K562 (cell line): ENCODE results near the gene DNASE2B. TPM values are rescaled to one million over a fixed set of nuclear protein-coding genes. Genes with fewer than 3 reads are reported as not detected.

Source experiments
- ATAC-seq: fragments of 200-7000 bp; cut with Tn5 transposase; 3 replicates; pipeline ENCODE4 v1.9.1; 2020; ENCODE audit warnings: moderate library complexity
- BruUV-seq: library from RNA; stranded (reverse); fragments of 400-500 nt; replicated peaks from 2 replicates; lab custom pipeline; 2021; lab: Mats Ljungman, UMichigan
- CTCF ChIA-PET: fragments of 300-600 bp; formaldehyde crosslinking; extraction: SDS; loops from one replicate; lab custom pipeline; 2021; ENCODE audit warnings: low intra/inter-chr PET ratio; lab: Yijun Ruan, JAX
- POLR2A ChIA-PET: fragments of 300-600, 350-650 bp; sonication (Branson Sonifier 250); formaldehyde crosslinking; extraction: SDS; loops from one replicate; lab custom pipeline; 2021; ENCODE audit warnings: antibody characterized with exemption, inconsistent platforms; lab: Yijun Ruan, JAX
- DNase-seq, 4 experiments: peaks; one replicate each; pipeline versions ENCODE4 v3.0.0 to v3.0.0-alpha.2; 2011 to 2018; ENCODE audit warnings: low spot score in 3 of 4, mixed read lengths in 3 of 4; ENCODE audit errors: extremely low read depth in 1 of 4
- FAIRE-seq: peaks from 2 replicates; lab custom pipeline; 2011; peaks lifted over from hg19 to GRCh38; lab: Jason Lieb, UNC
- H2AFZ ChIP-seq: 2 replicates; pipeline ENCODE4 v1.6.0; 2011; ENCODE audit warnings: low read depth, low read length, control low read depth, inconsistent platforms
- H3K27ac ChIP-seq: fragments of 200-600 bp; 3 replicates; pipeline ENCODE4 v1.8.0; 2011; ENCODE audit warnings: low read depth, mild to moderate bottlenecking, control low read depth, inconsistent platforms, low read length, moderate library complexity, mixed read lengths; ENCODE audit errors: extremely low read depth
- H3K27me3 ChIP-seq, 2 experiments: fragments of 300-600 bp in 1 of 2; 2 replicates in 1 of 2; 3 replicates in 1 of 2; pipeline versions ENCODE4 v1.6.0 to v1.8.0; 2011; ENCODE audit warnings: inconsistent platforms in 2 of 2, low read length in 2 of 2, mild to moderate bottlenecking in 1 of 2, mixed read lengths in 1 of 2, moderate library complexity in 1 of 2; ENCODE audit not compliant: control insufficient read depth in 2 of 2, insufficient read depth in 2 of 2
- H3K36me3 ChIP-seq: fragments of 300-600 bp; 3 replicates; pipeline ENCODE4 v1.8.0; 2011; ENCODE audit warnings: mild to moderate bottlenecking, low read length, inconsistent platforms; ENCODE audit not compliant: control insufficient read depth, insufficient read depth
- H3K4me1 ChIP-seq, 2 experiments: fragments of 200-600 bp in 1 of 2; replicated peaks in 1 of 2; 2 replicates in 1 of 2; 3 replicates in 1 of 2; pipeline versions ENCODE4 v1.5.1 to v1.8.0; 2011; ENCODE audit warnings: inconsistent platforms in 2 of 2, low read length in 2 of 2, mild to moderate bottlenecking in 1 of 2, mixed read lengths in 1 of 2, moderate library complexity in 1 of 2; ENCODE audit not compliant: control insufficient read depth in 2 of 2, insufficient read depth in 2 of 2
- H3K4me2 ChIP-seq: 2 replicates; pipeline ENCODE4 v1.6.1; 2011; ENCODE audit warnings: low read length, control low read depth, inconsistent platforms, mixed read lengths; ENCODE audit not compliant: insufficient read depth
- H3K4me3 ChIP-seq: fragments of 200-600 bp; sonication (generic), shearing (Covaris generic); 2 replicates; pipeline ENCODE4 v1.5.1; 2016; ENCODE audit warnings: control low read depth, inconsistent platforms
- H3K79me2 ChIP-seq: fragments of 200-600 bp; 3 replicates; pipeline ENCODE4 v1.8.0; 2011; ENCODE audit warnings: low read length, inconsistent platforms; ENCODE audit not compliant: control insufficient read depth, insufficient read depth
- H3K9ac ChIP-seq, 2 experiments: 2 replicates each; pipeline versions ENCODE4 v1.6.0 to v1.6.1; 2011; ENCODE audit warnings: low read depth in 2 of 2, low read length in 2 of 2, control low read depth in 1 of 2, inconsistent platforms in 1 of 2, mild to moderate bottlenecking in 1 of 2, mixed read lengths in 1 of 2; ENCODE audit not compliant: insufficient read depth in 1 of 2
- H3K9me1 ChIP-seq: one replicate; pipeline ENCODE4 v1.6.0; 2011; ENCODE audit warnings: inconsistent platforms, mild to moderate bottlenecking, low read length, moderate library complexity; ENCODE audit not compliant: control insufficient read depth, insufficient read depth
- H3K9me3 ChIP-seq: replicated peaks from 2 replicates; pipeline ENCODE4 v1.5.1; 2011; ENCODE audit warnings: low read depth, low read length, inconsistent platforms; ENCODE audit not compliant: control insufficient read depth, insufficient read depth
- H4K20me1 ChIP-seq: replicated peaks from 2 replicates; pipeline ENCODE4 v1.6.1; 2011; ENCODE audit warnings: low read length, inconsistent platforms, mixed read lengths; ENCODE audit not compliant: control insufficient read depth, insufficient read depth
- CBFA2T2 ChIP-seq: fragments of 450-650 bp; conservative IDR thresholded peaks from 2 replicates; pipeline ENCODE4 v1.6.1; 2017; ENCODE audit warnings: mild to moderate bottlenecking
- HDAC1 ChIP-seq, 2 experiments: fragments of 450-650 bp; IDR thresholded peaks; 2 replicates each; pipeline ENCODE4 v1.6.1; 2016 to 2017; ENCODE audit warnings: inconsistent platforms in 1 of 2, mild to moderate bottlenecking in 1 of 2, moderate library complexity in 1 of 2
- KAT8 ChIP-seq: fragments of 450-650 bp; IDR thresholded peaks from 2 replicates; pipeline ENCODE4 v1.6.1; 2016; ENCODE audit warnings: low read depth, mild to moderate bottlenecking
- MECOM ChIP-seq: fragments of 250-450 bp; sonication (Bioruptor Pico); IDR thresholded peaks from 2 replicates; pipeline ENCODE4 v1.8.0; 2022; ENCODE audit warnings: inconsistent platforms
- MTA1 ChIP-seq: fragments of 450-650 bp; IDR thresholded peaks from 2 replicates; pipeline ENCODE4 v1.6.1; 2017; ENCODE audit warnings: borderline replicate concordance
- RBM22 ChIP-seq: fragments of 200-400 bp; formaldehyde crosslinking; IDR thresholded peaks from 2 replicates; pipeline ENCODE4 v1.6.1; 2018; ENCODE audit warnings: low read length, low read depth; ENCODE audit not compliant: poor library complexity, severe bottlenecking
- SMARCE1 ChIP-seq: fragments of 450-650 bp; IDR thresholded peaks from 2 replicates; pipeline ENCODE4 v1.7.1; 2016; ENCODE audit warnings: mild to moderate bottlenecking
- TCF3 ChIP-seq: sonication (generic); formaldehyde crosslinking; IDR thresholded peaks from 2 replicates; pipeline ENCODE4 v1.4.0; 2020; ENCODE audit warnings: mild to moderate bottlenecking, missing genetic modification reagents
- ZNF212 ChIP-seq: fragments of 450-650 bp; formaldehyde crosslinking; IDR thresholded peaks from 2 replicates; pipeline ENCODE4 v1.4.0; 2020; ENCODE audit warnings: mild to moderate bottlenecking
- ZNF507 ChIP-seq: conservative IDR thresholded peaks from 2 replicates; pipeline ENCODE4 v1.6.1; 2017; ENCODE audit warnings: missing genetic modification characterization, missing compliant biosample characterization
- ZNF586 ChIP-seq: fragments of 450-650 bp; formaldehyde crosslinking; conservative IDR thresholded peaks from 2 replicates; pipeline ENCODE4 v1.4.0; 2020; ENCODE audit warnings: mild to moderate bottlenecking, moderate library complexity
- ZNF668 ChIP-seq: fragments of 250-450 bp; sonication (Bioruptor Pico); IDR thresholded peaks from 2 replicates; pipeline ENCODE4 v1.8.0; 2022; ENCODE audit warnings: mild to moderate bottlenecking, inconsistent platforms
- WGBS: fragments of 100-300 bp; shearing (Covaris generic); methylation state at CpG from one replicate; pipeline ENCODE4 v1.1.6; 2016; ENCODE audit warnings: low coverage, mixed read lengths; ENCODE audit not compliant: insufficient coverage; ENCODE audit errors: missing lambda C conversion rate; 5-methylcytosine and 5-hydroxymethylcytosine counted together
- in situ Hi-C: fragments of 300-500 bp; cut with MboI; formaldehyde crosslinking; loops from 4 replicates; pipeline ENCODE4 v1.15.0; 2018; ENCODE audit warnings: inconsistent platforms, mixed read lengths
- intact Hi-C: fragments of 100-400 bp; cut with micrococcal nuclease; formaldehyde crosslinking; loops from 2 replicates; pipeline ENCODE4 v1.14.2; 2022
- polyA plus RNA-seq, 8 experiments: library from polyadenylated mRNA; depleted of rRNA in 4 of 8; stranded (reverse) in 5 of 8; unstranded in 3 of 8; fragments of >200 nt; fragmentation: Nextera tagmentation in 2 of 8; fragmentation: Illumina TruSeq in 1 of 8; extraction: Ambion mirVana in 2 of 8; extraction: Trizol in 1 of 8; gene quantifications; 2 replicates each; pipeline versions ENCODE4 v1.2.1 to v1.2.3, GENCODE V29; 2011 to 2014; ENCODE audit warnings: inconsistent platforms in 1 of 8, missing spikeins in 1 of 8
- total RNA-seq, 7 experiments: library from RNA; depleted of rRNA in 6 of 7; stranded (reverse); fragments of >200 nt in 6 of 7; fragmentation: Illumina TruSeq in 2 of 7; extraction: Trizol in 2 of 7; gene quantifications; 2 replicates each; pipeline versions ENCODE4 v1.2.1 to v1.2.3, GENCODE V29; 2011 to 2021; ENCODE audit warnings: low replicate concordance in 1 of 7
- TF ChIP-seq, protein P1 (sequence below), 2 experiments: IDR thresholded peaks; 2 replicates each; pipeline ENCODE4 v1.6.1; 2012; ENCODE audit warnings: improper control_type of control experiment in 2 of 2, low read depth in 2 of 2, low read length in 2 of 2, borderline replicate concordance in 1 of 2

Gene DNASE2B
- total and polyA plus RNA-seq, 9 of the 15 experiments (the other 6 are each of a cell fraction or from before 2014, with no cell fraction given) = not detected

DNA sequence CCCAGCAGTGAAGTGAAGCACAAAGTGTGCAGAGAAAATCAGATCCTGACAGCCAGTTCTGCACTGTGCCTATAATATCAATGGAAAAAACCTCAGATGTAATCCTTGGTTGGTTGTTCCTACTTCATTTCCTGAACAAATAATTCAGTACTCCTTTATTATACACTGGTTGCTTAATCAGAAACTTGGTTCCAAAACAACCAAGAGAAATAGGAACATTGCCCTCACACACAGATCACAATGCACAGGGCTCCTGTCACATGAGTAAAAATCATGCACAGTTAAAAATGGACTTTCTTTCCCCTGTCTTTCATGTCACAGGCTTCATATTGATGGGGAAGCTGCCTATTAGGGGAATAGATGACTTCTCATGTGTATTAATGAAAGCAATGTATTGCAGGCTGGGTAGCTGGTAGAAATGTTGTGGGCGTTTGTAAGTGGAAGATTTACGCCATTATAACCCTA lies 9.7 kb downstream of the DNASE2B start:
- Histone ChIP-seq H3K9me3 (no peaks in the 10 kb centered on the region), H3K27ac (no peak overlapping the region), H4K20me1 (no peaks in the 10 kb centered on the region), H3K36me3 (no peaks in the 10 kb centered on the region), H3K4me2 (no peak overlapping the region), H3K27me3 (no peaks in the 10 kb centered on the region), H3K79me2 (no peaks in the 10 kb centered on the region), H3K9ac (no peak overlapping the region), H2AFZ (no peak overlapping the region), H3K4me3 (no peak overlapping the region), H3K9me1 (no peaks in the 10 kb centered on the region), H3K4me1 (peaks cover 0 to 3% of the 10 kb centered on the region in 2 experiments; a peak in 1 of 5 replicates)
- no peak for TF ChIP-seq TCF3
- no peak for TF ChIP-seq HDAC1 (IDR thresholded peaks at IDR 0.05)
- TF ChIP-seq, protein P1, sequence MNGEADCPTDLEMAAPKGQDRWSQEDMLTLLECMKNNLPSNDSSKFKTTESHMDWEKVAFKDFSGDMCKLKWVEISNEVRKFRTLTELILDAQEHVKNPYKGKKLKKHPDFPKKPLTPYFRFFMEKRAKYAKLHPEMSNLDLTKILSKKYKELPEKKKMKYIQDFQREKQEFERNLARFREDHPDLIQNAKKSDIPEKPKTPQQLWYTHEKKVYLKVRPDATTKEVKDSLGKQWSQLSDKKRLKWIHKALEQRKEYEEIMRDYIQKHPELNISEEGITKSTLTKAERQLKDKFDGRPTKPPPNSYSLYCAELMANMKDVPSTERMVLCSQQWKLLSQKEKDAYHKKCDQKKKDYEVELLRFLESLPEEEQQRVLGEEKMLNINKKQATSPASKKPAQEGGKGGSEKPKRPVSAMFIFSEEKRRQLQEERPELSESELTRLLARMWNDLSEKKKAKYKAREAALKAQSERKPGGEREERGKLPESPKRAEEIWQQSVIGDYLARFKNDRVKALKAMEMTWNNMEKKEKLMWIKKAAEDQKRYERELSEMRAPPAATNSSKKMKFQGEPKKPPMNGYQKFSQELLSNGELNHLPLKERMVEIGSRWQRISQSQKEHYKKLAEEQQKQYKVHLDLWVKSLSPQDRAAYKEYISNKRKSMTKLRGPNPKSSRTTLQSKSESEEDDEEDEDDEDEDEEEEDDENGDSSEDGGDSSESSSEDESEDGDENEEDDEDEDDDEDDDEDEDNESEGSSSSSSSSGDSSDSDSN (IDR thresholded peaks at IDR 0.05; ENCODE audit: borderline replicate concordance in 1 of 2, low read depth in 2 of 2, low read length in 2 of 2) = no peak
- TF ChIP-seq CBFA2T2 = no peak
- no peak for TF ChIP-seq RBM22
- TF ChIP-seq MECOM (CRISPR knock-in tag) = no peak
- no peak for TF ChIP-seq ZNF507 (tag)
- TF ChIP-seq ZNF212 = no peak
- no peak for TF ChIP-seq SMARCE1
- no peak for TF ChIP-seq KAT8
- TF ChIP-seq ZNF668 (CRISPR knock-in tag) = no peak
- no peak for TF ChIP-seq ZNF586 (CRISPR knock-in tag)
- no peak for TF ChIP-seq MTA1
- DNase-seq (no peak), FAIRE-seq (no peak), ATAC-seq (no peak)
- ChIA-PET POLR2A (no interaction called here), CTCF (no interaction called here)
- intact Hi-C loops (no loop called here), in situ Hi-C loops (no loop called here)
- BruUV-seq = no TSS peak
- WGBS = 34% methylated on average over 2 of the region's 2 CpGs
